Measurements from ENCODE around the gene IL37.
"Not testable (repeated sequence)": the region's sequence is repeated elsewhere in the genome, so short reads cannot be mapped to it uniquely, and the experiment has no call there.

The IL37 gene

DNA sequence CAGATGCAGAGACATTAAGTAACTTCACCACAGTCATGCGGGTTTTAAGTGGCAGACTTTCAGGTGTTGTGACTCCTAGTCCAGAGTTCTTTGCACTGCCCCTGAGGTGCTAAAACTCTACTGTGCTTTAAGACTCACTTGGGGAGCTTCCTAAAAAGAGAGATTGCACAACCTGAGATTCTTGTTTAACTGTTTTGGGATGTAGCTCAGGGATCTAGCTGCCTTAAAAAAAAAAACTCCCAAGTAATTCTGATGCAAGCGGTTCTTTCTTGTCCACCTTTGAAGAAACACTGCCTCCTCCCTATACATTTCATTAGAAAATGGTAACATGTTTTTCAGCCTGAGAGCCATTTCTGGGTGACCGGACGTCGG, 13.0 kb downstream of the IL37 start:
- DNase-seq = no peak

DNA sequence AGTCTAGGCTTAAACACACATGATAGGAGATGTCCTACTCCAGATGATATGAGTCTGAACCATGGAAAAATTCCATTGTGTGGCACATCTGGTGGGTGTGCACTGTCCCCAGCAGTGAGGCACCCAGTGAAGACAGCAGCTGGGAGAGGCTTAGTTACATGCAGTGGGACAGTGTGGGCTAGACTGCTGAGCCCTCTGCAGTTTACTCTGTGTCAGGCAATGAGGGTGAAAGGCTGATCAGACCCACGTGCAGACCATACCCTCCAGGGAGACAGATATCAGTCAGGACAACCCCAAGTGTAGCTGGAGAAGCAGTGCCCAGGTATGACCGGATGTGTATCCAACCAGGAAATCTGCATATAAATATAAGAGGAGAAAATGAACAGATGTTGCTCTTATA, 13.4 kb downstream of the IL37 start:
- no peak for DNase-seq

DNA sequence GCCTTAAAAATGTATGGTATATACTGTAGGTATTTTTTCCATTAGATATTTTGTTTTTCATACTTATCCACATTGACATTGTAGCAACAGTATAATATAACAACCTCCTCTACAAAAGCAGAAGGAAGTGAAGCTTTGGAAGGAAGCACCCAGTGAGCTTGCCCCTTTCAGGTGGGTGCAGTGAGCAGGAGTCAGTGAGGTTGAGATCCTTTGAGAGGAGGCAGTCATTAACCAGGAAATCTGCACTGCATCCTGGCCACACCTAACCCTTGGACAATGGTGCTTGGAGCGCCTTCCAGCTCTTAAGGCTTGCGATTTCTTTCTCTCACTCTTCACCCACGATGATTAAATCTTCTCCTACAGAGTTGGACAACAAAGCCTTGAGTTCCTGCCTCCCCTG, 13.9 kb downstream of the IL37 start:
- DNase-seq = no peak

DNA sequence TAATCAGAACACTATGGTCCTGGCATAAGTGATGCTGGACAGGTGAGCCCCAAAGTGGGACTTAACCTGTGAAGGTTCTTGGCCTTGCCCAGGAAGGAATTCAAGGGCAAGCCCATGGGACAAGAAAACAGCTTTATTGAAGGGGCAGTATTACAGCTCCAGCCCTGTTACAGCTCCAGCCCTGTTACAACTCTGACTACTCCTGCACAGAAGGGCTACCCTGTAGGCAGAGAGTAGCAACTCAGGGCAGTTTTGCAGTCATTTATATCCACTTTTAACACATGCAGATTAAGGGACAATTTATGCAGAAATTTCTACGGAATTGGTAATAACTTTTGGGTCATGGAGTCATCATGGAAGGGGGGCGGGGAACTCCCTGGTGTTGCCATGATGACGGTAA, 15.7 kb downstream of the IL37 start:
- no peak for DNase-seq

DNA sequence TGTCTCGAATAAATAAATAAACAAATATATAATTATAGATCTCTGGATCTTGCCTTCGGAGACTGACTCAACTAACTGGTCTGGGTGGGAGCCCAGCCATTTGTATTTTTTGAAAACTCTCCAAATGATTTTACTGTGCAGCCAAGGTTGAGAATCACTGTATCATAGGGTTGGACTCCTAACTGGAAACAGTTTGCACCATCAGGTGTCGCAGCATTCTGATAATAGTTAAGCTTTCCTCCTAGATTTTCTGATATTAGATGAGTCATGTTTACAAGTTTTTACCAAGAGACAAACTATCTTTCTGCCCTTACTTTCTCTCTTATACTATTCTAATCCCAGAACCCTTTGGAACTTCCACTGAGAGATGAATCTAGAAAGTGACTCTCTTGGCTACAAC, 16.8 kb downstream of the IL37 start:
- DNase-seq = no peak

DNA sequence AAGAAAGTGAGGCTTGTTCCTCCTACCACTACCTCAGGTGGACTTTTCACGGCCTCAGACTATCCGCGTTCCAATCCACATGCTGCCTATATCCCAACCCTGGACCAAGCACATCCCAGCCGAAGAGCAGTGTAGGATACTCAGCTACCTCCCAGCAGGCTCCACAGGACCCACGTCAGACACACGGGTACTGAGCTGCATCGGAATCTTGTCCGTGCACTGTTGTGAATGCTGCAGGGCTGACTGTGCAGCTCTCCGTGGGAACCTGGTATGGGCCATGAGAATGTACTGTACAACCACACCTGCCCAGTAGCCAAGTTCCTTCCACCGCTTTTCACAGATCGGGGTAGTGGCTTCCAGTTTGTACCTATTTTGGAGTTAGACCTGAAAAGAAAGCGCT, 22.3 kb downstream of the IL37 start:
- no peak for DNase-seq

DNA sequence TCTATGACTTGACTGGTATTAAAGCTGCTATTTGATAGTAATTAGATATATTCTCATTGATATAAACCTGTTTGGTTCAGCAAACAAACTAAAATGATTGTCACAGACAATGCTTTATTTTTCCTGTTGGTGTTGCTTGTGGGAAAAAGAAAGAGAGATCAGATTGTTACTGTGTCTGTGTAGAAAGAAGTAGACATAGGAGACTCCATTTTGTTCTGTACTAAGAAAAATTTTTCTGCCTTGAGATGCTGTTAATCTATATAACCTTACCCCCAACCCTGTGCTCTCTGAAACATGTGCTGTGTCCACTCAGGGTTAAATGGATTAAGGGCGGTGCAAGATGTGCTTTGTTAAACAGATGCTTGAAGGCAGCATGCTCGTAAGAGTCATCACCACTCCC, 23.2 kb downstream of the IL37 start:
- not testable (repeated sequence) for DNase-seq

DNA sequence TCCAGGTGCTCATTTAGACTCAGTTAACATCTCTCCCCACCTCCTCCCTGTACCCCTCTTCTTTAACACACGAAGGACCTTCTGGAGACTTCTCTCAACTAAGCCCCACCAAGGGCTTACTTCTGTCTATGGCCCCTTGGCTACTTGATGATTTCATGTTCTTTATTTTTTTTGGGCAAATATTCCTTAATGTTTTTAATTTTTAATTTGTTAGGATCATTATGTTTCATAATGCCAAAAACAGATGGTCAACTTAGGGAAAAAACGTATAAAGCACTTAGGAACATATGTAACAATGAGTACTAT, 25.9 kb downstream of the IL37 start:
- no peak for DNase-seq

DNA sequence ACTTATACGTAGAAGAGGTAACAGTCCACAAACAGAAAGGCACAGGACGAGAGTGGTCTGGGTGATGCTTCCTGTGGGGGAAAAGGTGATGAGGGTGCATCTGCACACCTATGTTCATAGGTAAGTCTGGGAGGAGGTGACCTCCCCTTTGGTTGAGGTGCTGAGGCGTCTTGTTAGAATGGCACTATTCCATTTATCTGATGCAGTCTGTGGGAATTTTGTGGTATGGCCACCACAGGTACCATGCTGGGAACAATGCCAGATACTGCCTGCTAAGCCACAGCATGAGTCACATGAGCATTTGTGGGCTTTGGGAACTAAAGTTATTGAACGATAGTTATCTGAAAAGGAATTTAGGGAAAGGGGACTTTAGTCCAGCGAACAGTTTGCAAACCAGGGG, 27.9 kb downstream of the IL37 start:
- no peak for DNase-seq

DNA sequence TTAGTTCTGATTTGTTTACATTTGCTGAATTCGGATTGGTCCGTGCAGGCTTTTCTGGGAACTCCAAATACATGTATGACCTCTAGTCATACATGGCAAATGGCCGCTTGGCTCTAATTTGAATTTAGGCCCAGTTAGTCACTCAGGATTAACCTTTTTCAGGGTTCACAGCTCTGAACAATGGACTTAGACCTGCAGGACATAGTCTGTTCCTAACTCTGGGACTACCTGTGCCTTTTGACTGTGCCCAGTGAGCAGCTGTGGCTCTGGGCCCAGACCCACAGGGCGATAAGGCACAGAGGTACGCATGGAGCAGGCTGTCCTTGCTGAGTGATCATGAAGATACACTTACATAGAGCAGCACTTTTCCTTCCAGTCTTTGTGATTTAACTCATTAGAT, 28.5 kb downstream of the IL37 start:
- DNase-seq = no peak

DNA sequence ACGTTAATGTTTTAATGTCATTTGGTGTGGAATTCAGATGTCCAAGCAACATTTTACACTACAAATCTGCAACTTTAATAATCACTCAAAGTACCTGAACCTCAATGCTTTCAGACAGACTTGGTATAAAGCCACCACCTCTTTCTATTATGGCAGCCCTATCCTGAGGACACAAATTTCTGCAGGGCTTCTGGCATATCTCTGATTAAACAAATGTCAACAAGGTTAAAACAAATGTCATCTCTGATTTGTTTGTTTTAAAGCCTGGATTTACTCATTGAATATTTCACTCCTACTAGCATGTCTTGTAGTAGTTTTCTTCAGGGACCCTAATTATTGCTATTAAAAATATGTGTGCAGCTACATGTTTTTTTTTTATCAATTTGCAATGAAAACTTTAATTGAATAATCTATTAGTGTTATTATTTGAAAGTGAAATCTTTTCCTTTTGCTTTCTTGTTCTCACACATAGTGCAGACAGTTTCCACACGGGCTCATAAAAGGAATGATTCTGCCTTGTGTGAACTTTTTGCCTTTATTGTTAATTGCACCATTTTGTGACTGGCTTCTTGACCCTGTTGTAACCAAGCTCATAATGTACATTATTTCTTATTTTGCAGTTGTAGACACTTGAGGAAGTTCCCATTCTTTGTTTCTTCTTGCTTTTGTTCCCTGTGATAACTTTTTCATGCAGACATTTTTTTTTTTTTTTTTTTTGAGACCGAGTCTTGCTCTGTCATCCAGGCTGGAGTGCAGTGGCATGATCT, 30.1 kb downstream of the IL37 start:
- DNase-seq = no peak

DNA sequence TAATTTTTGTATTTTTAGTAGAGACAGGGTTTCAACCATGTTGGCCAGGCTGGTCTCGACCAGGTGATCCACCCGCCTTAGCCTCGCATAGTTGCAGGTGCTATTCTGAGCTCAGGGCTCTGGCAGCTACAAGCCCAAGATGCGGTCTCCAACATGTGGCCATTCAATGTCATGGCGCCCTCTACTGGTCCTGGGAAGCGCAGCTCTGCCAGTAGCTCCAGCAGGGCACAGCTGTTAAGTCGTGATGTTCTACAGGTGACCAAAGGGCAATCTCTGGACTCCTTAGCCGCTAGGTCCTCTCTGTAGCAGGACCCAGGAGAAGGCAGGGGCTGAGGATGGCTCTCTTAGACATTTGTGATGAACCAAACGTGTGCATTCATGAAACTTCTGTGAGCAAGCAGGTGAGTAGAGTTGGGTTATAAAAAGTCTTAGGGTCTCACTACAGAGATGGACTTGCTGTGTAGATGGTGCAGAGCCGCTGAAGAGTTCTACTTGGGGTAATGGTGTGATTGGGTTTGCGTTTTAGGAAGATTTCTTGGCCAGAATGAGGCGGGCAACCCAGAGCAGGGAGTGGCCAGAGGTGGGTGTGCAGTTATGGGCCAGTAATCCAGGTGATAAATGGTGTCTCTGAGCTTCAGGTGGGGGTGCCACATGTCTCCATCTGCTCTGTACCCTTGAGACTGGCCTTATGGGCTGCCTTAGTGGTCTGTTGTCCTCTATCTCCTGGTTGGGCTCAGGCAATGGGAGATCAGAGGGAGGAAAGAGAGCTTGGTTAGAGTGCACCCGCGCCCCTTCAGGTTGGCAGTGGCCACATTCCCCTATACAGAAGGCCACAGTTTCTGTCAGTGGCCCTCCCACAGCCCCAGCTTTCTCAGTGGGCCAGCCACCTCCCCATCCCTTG, 31.0 kb downstream of the IL37 start:
- peak; percentile 9 for DNase-seq

DNA sequence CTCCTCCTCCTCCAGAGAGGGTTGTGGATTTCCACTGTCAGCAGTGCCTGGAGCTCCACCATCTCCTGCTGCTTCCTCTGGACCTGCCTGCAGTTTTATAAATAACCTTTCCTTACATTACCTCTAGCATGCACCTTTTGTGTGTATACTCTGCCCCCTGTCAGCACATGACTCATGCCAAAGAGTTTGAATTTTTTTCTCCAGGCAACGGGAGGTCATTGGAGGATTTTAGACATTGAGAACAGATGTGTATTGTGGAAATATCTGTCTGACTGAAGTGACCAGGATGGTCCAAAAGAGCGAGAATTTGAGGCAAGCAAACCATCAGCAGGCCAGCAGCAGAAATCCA, 31.7 kb downstream of the IL37 start:
- no peak for DNase-seq

DNA sequence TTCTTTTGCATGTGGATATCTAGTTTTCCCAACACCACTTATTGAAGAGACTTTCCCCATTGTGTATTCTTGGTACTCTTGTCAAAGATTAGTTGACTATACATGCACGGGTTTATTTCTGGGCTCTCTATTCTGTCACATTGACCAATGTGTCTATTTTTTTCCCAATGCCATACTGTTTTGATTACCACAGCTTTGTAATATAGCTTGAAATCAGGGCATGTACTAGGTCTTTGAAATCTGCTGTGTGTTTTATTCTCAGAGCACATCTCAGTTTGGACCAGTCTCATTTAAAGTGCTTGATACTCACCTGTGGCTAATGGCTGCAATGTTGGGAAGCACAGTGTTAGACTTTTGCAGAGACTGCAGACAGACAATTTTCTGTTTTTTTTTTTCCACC, 34.0 kb downstream of the IL37 start:
- no peak for DNase-seq

DNA sequence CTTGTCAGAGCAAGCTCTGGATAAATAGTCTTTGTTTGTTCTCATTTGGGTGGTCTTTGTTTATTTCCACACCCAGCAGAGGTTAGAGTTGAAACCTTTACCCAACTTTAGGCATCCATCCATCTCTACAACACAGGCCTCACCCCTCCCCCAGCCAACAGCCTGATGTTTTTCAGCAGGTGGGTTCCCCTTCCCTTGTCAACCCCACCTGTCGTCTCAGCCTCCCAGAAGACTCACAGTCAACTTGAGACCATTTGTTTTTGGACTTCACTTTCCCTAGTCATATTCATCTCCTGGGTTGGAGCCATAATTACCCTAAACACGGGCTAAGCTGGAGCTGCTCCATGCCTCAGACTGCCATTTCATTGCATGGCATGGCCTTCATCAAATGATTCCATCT, 35.1 kb downstream of the IL37 start:
- no peak for DNase-seq

DNA sequence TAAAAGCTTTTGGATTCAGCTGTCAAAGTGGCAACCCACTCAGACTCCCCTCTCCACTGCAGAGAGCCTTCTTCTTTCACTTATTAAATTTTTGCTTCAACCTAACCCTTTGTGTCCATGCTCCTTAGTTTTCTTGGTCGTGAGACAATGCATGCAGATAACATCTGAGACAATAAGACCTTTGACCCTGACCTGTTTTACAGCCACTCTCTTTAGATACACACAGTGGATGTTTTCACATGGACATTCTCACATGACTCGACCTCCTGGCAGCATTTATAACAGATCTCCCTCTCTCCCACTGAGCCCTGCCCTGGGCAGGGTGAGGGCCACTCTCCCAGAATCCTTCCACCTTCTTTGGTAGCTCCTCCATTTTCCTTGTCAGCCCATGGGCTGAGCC, 36.4 kb downstream of the IL37 start:
- no peak for DNase-seq

DNA sequence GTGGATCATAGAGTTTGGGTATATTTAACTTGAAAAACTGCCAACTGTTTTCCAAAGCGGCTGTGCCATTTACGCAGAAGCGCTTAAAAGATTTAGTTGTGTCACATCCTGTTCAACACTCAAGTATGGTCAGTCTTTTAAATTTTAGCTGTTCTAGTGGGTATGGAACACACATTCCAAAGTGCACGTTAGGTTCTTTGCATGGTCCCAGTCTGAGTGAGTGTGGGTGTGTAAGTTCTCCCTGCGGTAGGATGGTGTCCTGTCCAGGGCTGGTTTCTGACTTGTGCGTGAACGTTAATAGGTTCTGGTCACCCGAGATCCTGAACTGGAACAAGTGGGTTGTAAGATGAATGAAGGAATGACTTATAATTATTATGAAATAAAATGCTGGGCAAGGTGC, 38.5 kb downstream of the IL37 start:
- DNase-seq = no peak

DNA sequence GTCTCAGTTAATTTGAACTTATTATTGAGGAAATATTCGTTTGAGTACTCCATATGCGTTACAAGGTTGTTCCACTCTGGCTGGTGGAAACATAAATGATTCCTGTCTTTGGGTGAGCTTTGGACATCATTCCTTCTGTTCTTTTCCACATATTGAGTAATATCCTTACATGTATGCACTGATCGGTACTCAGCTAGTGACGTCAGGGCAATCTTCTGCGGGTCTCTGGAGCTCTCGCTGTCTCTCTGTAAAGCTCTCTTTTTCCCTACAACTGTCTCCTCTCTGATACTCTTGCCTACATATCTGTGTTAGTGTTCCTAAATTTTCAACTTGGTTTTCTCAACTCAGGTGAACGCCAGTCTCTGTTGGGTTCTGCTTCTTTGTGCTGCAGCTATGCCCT, 43.4 kb downstream of the IL37 start:
- DNase-seq = no peak

DNA sequence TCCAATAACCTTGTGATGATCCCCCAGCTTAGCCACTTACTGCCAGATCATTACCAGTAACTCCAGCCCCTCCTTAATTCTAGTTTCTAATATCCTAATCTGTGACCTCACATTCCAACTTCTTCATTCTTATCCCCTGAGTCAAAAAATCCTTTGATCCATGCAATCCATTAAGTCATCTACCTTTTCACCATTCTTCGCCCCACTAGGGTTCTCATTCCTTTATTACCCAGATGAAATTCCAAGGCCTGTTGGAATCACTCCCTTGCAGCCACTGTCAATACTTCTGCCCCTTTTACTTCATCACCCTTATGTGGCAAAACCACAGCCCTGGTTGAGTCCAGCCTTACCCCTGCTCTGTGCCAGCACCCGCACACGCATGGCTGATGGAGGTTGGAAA, 46.5 kb downstream of the IL37 start:
- DNase-seq = no peak

DNA sequence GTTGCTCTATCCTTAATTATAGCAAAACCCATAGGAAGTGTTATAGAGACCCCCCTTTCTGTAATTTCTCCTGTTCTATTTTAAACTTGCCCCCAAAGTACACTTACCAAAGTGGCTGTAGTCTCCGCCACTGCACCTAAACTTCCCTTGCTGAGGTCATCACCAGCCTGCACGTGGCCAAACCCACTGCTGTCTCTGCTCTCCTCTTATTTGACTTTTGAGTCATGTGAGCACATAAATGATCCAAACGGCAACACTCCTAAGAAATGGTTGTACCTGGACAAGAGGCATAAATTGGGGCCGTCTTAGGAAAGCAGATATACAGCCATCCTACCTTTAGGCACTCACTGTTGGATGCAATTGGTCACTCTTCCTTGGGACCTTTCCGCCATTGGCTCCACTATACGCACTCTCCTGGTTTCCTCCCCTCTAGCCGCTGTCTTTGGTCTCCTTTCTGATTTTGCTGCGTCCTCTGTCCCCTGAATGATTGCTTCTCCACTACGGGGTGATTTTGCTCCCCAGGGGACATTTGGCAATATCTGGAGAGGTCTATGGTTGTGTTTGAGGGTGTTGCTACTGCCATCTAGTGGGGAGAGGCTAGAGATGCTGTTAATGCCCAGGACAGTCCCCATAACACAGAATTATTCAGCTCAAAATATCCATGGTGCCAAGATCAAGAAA, 47.6 kb downstream of the IL37 start:
- peak; percentile 33 for DNase-seq

DNA sequence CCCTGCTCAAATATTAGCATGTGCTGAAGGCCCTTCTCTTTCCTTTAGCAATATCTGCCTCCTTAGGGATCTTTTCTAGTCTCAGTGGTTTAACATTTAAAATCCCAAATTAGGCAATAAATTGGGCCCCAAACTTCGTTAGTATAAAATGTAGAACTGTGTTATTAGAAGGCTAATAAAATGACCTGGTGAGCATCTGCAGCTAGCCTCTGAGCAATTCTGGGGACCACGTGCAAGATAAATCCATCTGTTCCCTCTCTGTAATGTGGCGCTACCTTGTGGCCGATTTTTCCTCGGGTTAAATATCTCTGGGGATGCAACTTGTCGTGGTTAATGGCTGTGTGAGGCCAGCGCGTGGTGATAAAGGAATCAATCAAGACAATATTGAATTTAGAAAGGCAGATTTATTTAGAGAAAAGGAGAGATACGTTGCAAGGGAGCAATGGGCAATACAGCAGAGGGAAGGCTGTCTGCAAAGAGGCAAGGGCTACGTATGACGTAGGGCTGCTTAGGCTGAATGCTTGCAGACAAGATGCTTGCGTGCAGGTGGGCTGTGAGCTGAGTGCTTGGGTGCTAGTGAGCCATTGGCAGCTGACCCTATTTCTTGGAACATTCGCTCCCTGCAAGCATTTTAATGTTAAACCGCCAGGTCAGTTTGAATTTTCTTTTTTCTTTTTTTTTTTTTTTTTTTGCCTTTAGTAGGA, 48.3 kb downstream of the IL37 start:
- DNase-seq = no peak

DNA sequence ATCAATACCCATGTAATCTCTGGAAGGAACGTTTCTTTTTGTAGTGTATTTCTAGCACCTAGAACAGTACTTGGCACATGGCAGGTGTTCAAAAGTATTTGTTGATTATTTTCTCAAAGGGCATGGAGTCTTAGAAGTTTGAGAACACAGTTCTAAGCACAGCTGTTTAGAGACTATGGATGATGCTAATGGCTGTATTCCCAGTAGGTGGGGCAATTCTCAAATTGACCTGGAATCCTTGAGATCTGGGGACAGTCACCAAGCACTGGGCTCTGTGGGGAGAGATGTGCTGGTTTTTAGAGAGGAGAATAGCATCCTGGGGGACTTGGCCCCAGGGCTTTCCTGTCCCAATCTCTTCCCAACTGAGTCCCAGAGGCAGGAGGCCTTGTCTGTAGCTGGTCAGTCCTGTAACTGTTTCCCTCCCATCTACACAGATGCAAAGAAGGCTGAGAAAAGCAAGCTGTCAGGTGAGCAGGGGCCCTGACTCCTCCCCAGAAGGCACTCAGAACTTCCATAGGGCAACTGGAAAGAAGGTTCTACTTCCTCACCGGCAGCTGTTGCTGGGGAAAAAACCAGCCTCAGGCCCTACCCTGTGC, 49.4 kb downstream of the IL37 start:
- no peak for DNase-seq

Measured in NCI-H345 (cell line).